HL-60 (cell line): Measurements from ENCODE around the gene RNF6.

Experiments
- POLR2AphosphoS5 ChIP-seq: IDR thresholded peaks from 2 replicates; pipeline ENCODE4 v1.6.1; 2012; ENCODE audit warnings: low read depth
- TF ChIP-seq, protein P1 (sequence below): IDR thresholded peaks from one replicate; pipeline ENCODE4 v1.5.1; 2011; ENCODE audit warnings: low read length, control low read depth, inconsistent platforms; ENCODE audit not compliant: insufficient read depth

DNA sequence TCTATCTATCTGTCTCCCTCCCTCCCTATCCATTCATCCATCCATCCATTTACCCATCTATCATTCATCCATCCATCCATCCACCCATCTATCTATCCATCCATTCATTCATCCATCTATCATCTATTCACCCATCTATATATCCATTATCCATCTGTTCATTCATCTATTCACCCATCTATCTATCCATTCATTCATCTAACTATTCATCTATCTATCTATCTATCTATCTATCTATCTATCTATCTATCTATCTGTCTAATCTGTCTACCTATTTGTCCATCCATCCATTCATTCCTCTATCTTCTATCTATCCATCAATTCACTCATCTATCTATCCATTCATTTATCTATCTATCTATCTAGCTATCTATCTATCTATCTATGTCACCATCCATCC, 27.4 kb upstream of the RNF6 start:
- no peak for TF ChIP-seq POLR2AphosphoS5
- TF ChIP-seq, protein P1, sequence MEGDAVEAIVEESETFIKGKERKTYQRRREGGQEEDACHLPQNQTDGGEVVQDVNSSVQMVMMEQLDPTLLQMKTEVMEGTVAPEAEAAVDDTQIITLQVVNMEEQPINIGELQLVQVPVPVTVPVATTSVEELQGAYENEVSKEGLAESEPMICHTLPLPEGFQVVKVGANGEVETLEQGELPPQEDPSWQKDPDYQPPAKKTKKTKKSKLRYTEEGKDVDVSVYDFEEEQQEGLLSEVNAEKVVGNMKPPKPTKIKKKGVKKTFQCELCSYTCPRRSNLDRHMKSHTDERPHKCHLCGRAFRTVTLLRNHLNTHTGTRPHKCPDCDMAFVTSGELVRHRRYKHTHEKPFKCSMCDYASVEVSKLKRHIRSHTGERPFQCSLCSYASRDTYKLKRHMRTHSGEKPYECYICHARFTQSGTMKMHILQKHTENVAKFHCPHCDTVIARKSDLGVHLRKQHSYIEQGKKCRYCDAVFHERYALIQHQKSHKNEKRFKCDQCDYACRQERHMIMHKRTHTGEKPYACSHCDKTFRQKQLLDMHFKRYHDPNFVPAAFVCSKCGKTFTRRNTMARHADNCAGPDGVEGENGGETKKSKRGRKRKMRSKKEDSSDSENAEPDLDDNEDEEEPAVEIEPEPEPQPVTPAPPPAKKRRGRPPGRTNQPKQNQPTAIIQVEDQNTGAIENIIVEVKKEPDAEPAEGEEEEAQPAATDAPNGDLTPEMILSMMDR: no peak
